Left ventricle myocardium superior (tissue), 1 donor: ENCODE measurements around the gene FAM50B. TPM values are rescaled to one million over a fixed set of nuclear protein-coding genes. Genes with fewer than 3 reads are reported as not detected.

Source experiments
- ATAC-seq: fragments of 200-7000 bp; cut with Tn5 transposase; one replicate; pipeline ENCODE4 v1.9.1; 2020; ENCODE audit warnings: mild to moderate bottlenecking, moderate library complexity
- DNase-seq: peaks from one replicate; pipeline ENCODE4 v3.0.0-alpha.2; 2020
- intact Hi-C: fragments of 100-400 bp; cut with micrococcal nuclease; formaldehyde crosslinking; loops from one replicate; pipeline ENCODE4 v1.11.0; 2022
- long read RNA-seq: library from polyadenylated mRNA; unstranded; transcript quantifications from one replicate; pipeline ENCODE4 v2.0.0, GENCODE V29; 2021
- total RNA-seq: library from RNA; stranded (reverse); fragmentation: NEBNext Ultra II Directional; extraction: Animal tissue kit (Norgen Biotek cat#: 25700); gene quantifications from one replicate; pipeline ENCODE4 v1.2.1, GENCODE V29; 2021
- donor health status: DM: no; HTN: yes; CAD: no; lungs with severe emphysema.

The FAM50B gene
- 28.2 TPM for total RNA-seq
- long read RNA-seq, transcript FAM50B-203 (2 exons, 1,643 nt), result major isoform, 70 of 107 reads
- long read RNA-seq, transcript FAM50B-202 (1 exons, 1,935 nt), result minor isoform, 36 of 107 reads
- long read RNA-seq, partial matches to known transcripts, result 0 of 107 reads
- long read RNA-seq, other reads (novel, unspliced or antisense), result 1 of 107 reads

- ATAC-seq (peak; percentile 96), DNase-seq (peak; percentile 97)
- intact Hi-C loops, result no loop called here
Measured at GRCh38 chr6:3848925-3849605, at the start of gene FAM50B. TSS of gene FAM50B (plus strand) at chr6:3849373. CDS start at chr6:3849812, 439 bp downstream.

DNA sequence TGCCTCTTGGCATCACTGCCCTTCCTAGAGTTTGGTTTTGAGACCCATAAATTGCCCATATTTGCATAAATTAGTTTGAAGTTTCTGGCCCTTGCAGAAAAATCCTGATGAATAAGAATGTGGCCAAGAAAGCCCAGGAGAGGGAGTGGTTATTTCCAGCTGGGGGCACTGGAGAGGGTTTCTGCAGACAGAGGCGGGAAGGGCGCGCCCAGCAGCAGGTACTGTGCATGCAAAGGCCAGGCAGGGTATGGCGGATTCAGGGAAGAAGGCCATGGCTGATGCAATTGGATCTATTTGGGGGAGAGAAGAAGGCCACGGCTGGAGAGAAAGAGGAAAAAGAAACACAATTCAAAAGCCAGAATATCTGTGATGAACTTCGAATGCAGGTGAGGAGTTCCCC lies 49.5 kb upstream of the FAM50B start:
- no peak for DNase-seq

GRCh38 chr6:3800850-3801591 lies 48.2 kb upstream of the FAM50B start:
- intact Hi-C loops, result no loop called here
- DNase-seq, result peak; percentile 47
- ATAC-seq, result peak; percentile 80

More for the DNA sequence above, 49.5 kb upstream of the FAM50B start:
- intact Hi-C loops, result no loop called here
- ATAC-seq, result no peak

- ATAC-seq (no peak), DNase-seq (no peak)
- intact Hi-C loops, result no loop called here
Measured at GRCh38 chr6:3801960-3802359, 47.2 kb upstream of the FAM50B start.

DNA sequence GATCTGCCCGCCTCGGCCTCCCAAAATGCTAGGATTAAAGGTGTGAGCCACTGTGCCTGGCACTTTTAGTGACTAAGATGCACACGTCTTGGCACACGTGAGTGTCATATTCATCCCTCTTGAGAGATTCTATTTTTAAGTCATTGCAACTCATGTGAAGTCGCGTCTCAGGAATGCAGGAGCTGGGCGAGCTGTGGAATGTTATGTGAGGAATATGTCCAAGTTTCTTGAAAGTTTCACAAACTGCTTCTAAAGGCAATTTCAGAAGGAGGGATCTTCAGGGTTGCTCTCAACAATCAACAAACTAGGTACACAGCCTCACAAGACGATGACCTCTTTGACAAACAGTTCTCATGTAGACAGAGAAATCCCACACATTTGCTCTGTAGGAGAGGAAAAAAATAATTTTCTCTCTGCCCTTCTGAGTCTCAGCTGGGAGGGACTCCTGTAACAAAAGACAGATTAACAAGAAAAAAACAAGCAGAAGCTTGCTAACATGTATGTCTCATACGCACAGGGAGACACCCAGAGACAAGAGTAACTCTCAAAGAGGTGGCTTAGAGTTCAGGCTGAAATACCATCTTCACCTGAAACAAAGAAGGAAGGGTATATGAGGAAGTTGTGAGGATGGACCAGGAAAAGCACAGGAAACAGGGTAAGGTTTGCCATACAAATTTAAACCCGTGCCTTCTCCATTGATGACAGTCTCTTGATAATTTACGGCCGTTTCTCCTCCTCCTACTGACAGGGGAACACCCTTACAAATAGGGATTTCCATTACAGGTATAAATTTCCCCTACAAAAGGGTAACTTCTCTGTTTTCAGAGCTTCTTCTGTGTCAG lies 45.3 kb upstream of the FAM50B start:
- ATAC-seq, result peak; percentile 59
- intact Hi-C loops, result no loop called here

GRCh38 chr6:3804964-3805363 lies 44.2 kb upstream of the FAM50B start:
- intact Hi-C loops, result no loop called here
- DNase-seq (no peak), ATAC-seq (no peak)

More for the DNA sequence above, 45.3 kb upstream of the FAM50B start:
- no peak for DNase-seq

DNA sequence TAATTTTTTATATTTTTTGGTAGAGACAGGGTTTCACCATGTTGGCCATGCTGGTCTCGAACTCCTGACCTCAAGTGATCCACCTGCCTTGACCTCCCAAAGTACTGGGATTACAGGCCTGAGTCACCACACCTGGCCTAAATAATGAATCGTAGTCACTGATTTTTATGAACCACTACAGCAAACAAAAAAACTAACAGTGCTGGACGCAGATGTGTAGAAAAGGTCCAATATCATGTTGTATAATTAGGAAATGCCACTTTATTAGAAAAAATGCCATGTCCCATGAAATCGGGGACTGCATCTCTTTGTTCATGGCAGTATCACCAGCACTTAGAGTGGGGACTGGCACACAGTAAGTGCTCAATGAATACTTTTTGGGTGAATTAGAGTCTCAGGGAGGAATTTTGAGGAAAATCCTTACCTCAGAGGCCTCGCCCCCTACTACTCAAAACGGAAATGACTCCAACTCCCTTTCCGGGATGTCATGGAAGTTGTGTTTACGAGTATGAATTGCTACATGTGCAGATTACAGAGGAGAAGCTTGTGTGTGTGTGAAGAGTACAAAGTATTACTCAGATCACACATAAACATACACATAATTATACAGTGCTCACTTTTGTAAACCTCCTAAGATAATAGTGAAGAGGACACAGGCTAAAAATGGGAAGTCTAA lies 43.6 kb upstream of the FAM50B start:
- no peak for ATAC-seq
- DNase-seq, result no peak
- intact Hi-C loops, result no loop called here

- ATAC-seq, result no peak
- intact Hi-C loops, result no loop called here
- DNase-seq, result no peak
Measured at GRCh38 chr6:3806169-3806922, 42.8 kb upstream of the FAM50B start.

- no peak for DNase-seq
- ATAC-seq, result no peak
- intact Hi-C loops, result no loop called here
Measured at GRCh38 chr6:3808199-3808598, 41.0 kb upstream of the FAM50B start.

- ATAC-seq, result peak; percentile 76
- intact Hi-C loops, result no loop called here
Measured at GRCh38 chr6:3808759-3809514, 40.2 kb upstream of the FAM50B start.

DNA sequence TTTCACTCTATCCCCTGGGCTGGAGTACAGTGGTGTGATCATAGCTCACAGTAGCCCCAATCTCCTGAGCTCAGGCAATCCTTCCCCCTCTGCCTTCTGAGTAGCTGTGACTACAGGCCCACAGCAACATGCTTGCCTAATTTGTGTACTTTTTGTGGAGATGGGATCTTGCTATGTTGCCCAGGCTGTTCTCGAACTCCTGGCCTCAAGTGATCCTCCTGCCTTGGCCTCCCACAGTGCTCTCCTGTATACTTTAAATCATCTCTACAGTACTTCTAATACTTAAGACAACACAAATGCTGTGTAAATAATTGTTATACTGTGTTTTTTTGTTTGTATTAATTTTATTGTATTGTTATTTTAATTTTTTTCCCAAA lies 39.7 kb upstream of the FAM50B start:
- no peak for ATAC-seq
- intact Hi-C loops, result no loop called here
- DNase-seq, result no peak

More at GRCh38 chr6:3808759-3809514, 40.2 kb upstream of the FAM50B start:
- peak; percentile 42 for DNase-seq

DNA sequence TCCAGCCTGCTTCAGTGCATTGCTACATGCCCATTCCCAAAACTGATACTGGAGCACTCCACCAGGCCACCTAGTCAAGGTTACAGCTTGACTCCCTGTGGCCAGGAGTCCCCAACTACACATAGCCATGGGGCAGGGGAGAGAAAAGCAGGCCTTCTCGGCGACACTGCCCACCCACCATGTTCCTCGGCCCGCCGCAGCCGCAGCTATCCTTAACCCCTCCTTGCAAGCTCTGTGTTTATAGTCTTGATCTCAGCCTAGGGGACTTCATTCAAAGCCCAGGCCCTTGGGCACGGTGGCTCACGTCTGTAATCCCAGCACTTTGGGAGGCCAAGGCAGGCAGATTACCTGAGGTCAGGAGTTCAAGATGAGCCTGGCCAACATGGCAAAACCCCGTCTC lies 39.2 kb upstream of the FAM50B start:
- intact Hi-C loops, result no loop called here
- ATAC-seq, result no peak
- DNase-seq, result no peak

GRCh38 chr6:3811191-3811590 lies 38.0 kb upstream of the FAM50B start:
- DNase-seq (no peak), ATAC-seq (no peak)
- intact Hi-C loops, result no loop called here

DNA sequence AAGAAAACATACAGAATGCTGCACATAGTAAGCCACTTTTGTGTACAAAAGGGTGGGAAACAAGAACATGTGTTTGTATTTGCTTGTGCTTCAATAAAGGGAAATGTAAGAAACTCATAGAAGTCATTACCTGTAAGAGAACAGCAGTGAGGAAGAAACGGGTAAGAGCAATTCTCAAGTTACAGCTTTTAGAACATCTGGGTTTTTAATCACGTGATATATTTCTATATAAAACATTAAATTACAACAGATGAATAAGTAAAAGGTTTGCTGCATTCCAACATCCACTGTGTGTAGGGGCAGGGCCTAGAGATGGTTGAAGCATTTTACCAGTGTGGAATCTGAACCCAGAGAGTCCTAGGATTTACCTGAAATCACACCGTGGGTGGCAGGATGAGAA lies 36.6 kb upstream of the FAM50B start:
- no peak for DNase-seq
- no peak for ATAC-seq
- intact Hi-C loops, result no loop called here

GRCh38 chr6:3813150-3813780 lies 35.9 kb upstream of the FAM50B start:
- ATAC-seq (peak; percentile 90), DNase-seq (peak; percentile 63)
- intact Hi-C loops, result no loop called here

- ATAC-seq (no peak), DNase-seq (no peak)
- intact Hi-C loops, result no loop called here
Measured at GRCh38 chr6:3813918-3814317, 35.3 kb upstream of the FAM50B start.

GRCh38 chr6:3814539-3814938 lies 34.6 kb upstream of the FAM50B start:
- ATAC-seq (no peak), DNase-seq (no peak)
- intact Hi-C loops, result no loop called here
